HG03565 (cell line): Measurements from ENCODE around the gene OR4C45.
"Not testable (repeated sequence)": the region's sequence is repeated elsewhere in the genome, so short reads cannot be mapped to it uniquely, and the experiment has no call there.

Experiments
- ATAC-seq: cut with Tn5 transposase; IDR thresholded peaks from one replicate; pipeline ENCODE4 v1.9.1; 2021; ENCODE audit warnings: mild to moderate bottlenecking, moderate library complexity; ENCODE audit not compliant: unreplicated experiment

OR4C45 gene

DNA sequence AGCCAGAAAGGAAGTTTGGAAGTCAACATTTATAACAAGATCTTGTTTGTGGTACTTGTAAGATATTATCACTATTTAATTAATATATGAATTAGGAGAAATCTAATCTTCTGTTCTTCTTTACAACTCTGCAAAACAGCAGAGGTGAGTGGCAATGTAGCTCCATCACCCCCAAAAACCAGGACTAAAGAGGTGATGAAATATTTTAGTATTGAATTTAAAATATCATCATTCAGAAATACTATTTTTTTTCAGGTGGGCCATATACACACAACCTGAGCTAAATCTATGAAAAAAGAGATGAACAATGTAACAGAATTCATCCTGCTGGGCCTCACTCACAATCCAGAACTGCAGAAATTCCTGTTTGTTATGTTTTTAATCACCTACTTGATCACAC is at the start of gene OR4C45:
Gene OR4C45 (plus strand): TSS at position 301 of the 400 bp plus-strand sequence.
- no peak for ATAC-seq

DNA sequence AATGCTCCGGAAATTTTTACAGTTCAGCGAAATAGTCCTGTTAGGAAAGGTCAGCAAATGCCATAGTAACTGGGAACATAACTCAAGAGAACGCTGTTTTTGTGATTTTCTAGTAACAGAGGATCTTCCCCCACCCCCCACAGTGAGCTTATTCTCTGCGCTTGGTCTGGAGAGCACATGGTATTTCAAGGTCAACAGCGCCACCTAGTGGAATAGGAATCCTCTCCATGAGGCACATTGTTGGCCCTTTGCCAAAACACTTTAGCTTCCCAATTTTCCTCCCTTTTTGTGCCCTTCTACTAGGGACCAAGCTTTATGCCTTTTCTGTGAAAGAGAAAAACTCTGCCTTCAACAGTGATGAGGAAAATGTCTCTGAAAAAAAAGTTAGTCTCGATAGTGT is 37.1 kb upstream of the OR4C45 start:
- no peak for ATAC-seq

DNA sequence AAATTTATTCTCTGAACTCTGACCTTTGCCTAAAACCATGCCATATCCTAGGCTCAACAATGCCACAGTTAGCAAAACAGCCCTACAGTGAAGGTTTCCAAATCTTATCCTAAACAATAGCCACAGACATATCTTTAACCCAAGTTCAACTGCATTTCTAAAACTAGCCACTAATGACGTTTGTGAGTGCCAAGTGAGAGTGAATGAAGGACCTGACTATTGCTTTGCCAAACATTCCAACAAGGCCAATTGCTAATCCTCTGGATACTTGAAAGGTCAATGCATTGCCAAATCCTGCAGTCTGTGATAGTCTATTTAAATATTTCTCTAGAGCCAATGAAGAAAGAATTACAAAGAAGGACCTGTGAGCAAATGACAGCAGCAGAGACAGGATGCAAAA is 2.5 kb upstream of the OR4C45 start:
- no peak for ATAC-seq

- not testable (repeated sequence) for ATAC-seq
Measured at GRCh38 chr11:50036239-50036638, 3.6 kb downstream of the OR4C45 start.

DNA sequence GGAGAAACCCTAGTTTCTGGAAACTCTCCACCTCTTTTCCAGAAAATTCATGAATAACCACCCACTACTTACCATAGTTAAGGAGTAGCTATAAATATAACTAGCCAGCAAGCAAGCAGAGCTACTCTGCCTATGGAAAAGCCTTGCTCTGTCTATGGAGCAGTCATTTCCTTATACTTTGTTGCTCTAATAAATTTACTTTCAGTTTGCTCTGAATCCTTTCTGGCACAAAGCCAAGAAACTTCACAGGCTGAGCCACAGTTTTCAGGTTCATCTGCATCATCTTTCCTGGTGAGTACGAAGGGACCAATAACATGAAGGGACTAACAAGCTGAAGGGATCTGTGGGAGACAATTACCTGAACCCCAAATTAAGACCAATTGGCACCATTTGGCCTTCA is 4.6 kb downstream of the OR4C45 start:
- no peak for ATAC-seq

DNA sequence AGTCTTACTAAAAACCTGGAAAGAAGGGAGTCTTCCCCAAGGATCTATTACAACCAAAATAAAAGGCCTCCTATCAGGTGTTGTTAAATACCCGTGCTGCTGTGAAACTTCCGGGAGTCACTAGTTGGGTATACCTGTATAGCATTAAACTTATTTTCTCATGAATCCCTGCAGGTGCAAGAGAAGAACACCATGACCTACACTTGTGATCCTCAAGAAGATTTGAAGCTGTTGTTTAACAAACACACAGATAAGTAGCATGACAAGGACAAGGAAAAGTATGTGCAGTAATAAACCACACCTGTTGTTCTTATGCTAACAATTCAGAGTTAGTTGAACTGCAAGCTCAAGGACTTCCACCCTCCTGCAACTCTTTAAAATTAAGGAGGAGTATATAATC is 12.0 kb downstream of the OR4C45 start:
- no peak for ATAC-seq

- not testable (repeated sequence) for ATAC-seq
Measured at GRCh38 chr11:50063056-50063455, 30.4 kb downstream of the OR4C45 start.

GRCh38 chr11:50070389-50070788 is 37.7 kb downstream of the OR4C45 start:
- ATAC-seq: no peak

GRCh38 chr11:50071584-50072225 is 39.0 kb downstream of the OR4C45 start:
- ATAC-seq: no peak

DNA sequence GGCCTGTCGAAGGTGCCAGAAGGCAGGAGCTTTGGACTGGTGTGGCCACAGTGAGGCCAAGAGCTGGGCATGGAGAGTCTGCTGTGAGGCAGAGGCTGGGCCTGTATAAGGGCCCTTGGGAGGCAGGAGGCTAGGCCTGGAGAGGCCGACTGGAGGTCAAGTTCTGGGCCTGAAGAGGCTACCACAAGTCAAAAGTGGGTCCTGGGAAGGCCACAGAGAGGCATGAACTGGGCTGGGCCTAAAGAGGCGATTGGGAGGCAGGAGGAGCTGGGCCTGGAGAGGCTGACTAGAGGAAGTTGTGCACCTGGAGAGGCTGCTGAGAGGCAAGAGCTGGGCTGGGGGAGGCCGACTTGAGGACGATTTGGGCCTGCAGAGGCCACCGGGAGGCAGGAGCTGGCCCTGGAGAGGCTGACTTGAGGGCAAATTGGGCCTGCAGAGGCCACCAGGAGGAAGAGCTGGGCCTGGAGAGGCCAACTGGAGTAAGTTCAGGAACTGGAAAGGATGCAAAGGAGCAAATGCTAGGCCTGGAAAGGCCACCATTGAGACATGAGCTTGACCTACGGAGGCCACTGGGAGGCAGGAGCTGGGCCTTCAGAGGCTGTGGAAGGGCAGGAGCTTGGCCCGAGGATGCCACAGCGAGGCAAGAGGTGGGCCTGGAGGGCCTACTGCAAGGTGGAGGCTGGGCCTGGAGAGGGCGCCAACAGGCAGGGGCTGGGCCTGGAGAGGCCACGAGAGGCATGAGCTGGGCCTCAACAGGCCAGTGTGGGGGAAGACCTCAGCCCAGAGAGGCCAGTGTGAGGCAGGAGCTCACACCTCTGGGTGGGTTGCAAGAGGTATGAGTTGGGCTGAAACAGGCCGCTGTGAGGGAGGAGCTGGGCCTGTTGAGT is 39.8 kb downstream of the OR4C45 start:
- ATAC-seq: no peak

- no peak for ATAC-seq
Measured at GRCh38 chr11:50073113-50074105, 40.7 kb downstream of the OR4C45 start.

- no peak for ATAC-seq
Measured at GRCh38 chr11:50074161-50074560, 41.5 kb downstream of the OR4C45 start.

GRCh38 chr11:50075856-50076255 is 43.2 kb downstream of the OR4C45 start:
- ATAC-seq: no peak

GRCh38 chr11:50077526-50077925 is 44.9 kb downstream of the OR4C45 start:
- ATAC-seq: no peak

- no peak for ATAC-seq
Measured at GRCh38 chr11:50078001-50078400, 45.3 kb downstream of the OR4C45 start.

DNA sequence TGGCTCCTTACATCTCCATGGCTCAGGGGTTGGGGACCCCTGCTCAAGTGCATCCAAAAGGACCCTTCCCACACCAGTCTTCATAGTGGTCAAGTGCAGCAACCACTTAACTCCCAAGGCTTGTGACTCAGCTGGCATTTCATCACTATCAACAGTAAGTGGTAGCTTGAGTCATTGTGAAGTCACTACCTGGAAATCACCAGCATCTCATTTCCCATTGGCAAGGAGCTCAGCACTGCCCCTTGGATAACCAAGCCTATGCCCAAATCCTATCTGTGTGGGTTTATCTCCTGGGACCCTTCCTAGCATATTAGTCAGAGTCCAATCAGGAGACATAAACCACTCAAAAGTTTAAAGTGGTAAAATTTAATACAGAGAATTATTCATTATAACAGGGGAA is 46.3 kb downstream of the OR4C45 start:
- ATAC-seq: not testable (repeated sequence)

- ATAC-seq: no peak
Measured at GRCh38 chr11:50080256-50080655, 47.6 kb downstream of the OR4C45 start.
